OCI-LY3 (cell line): ENCODE data around the gene AUTS2.

ENCODE experiments used
- H2AFZ ChIP-seq: fragments of 200-600, 300-600 bp; shearing (Covaris generic); 2 replicates; pipeline ENCODE4 v1.6.0; 2014; ENCODE audit warnings: antibody characterized with exemption, low read depth, low read length
- H3K27ac ChIP-seq: fragments of 200-600, 300-600 bp; sonication (generic); 2 replicates; pipeline ENCODE4 v1.5.1; 2014; ENCODE audit warnings: mild to moderate bottlenecking, low read length, moderate library complexity, mixed read lengths
- H3K27me3 ChIP-seq: fragments of 200-600, 300-600 bp; sonication (generic); 2 replicates; pipeline ENCODE4 v1.6.1; 2014; ENCODE audit warnings: low read depth, low read length, mixed read lengths
- H3K36me3 ChIP-seq: fragments of 200-600, 300-600 bp; sonication (generic); replicated peaks from 2 replicates; pipeline ENCODE3; 2014; ENCODE audit warnings: low read depth, low read length, mixed read lengths
- H3K4me1 ChIP-seq: fragments of 300-600, 200-600 bp; sonication (generic); 2 replicates; pipeline ENCODE4 v1.6.1; 2014; ENCODE audit warnings: low read length, mixed read lengths
- H3K4me2 ChIP-seq: fragments of 200-600, 300-600 bp; sonication (generic); 2 replicates; pipeline ENCODE4 v1.6.1; 2014; ENCODE audit warnings: low read length, mixed read lengths
- H3K4me3 ChIP-seq: fragments of 300-600, 200-600 bp; sonication (generic); 2 replicates; pipeline ENCODE4 v1.5.1; 2014; ENCODE audit warnings: antibody characterized with exemption, mild to moderate bottlenecking, low read length, moderate library complexity
- H3K79me2 ChIP-seq: fragments of 300-600, 200-600 bp; shearing (Covaris generic); 2 replicates; pipeline ENCODE4 v1.6.1; 2014; ENCODE audit warnings: mild to moderate bottlenecking, low read length, mixed read lengths
- H3K9ac ChIP-seq: fragments of 300-600, 200-600 bp; shearing (Covaris generic); 2 replicates; pipeline ENCODE4 v1.6.0; 2014; ENCODE audit warnings: mild to moderate bottlenecking, low read length, moderate library complexity
- H3K9me3 ChIP-seq: fragments of 200-600, 300-600 bp; shearing (Covaris generic); 2 replicates; pipeline ENCODE4 v1.6.1; 2014; ENCODE audit warnings: low read length, mixed read lengths; ENCODE audit not compliant: insufficient read depth
- H4K20me1 ChIP-seq: fragments of 200-600, 300-600 bp; sonication (generic); 2 replicates; pipeline ENCODE4 v1.6.1; 2016; ENCODE audit warnings: low read length, mixed read lengths; ENCODE audit not compliant: insufficient read depth
- EZH2phosphoT487 ChIP-seq: fragments of 200-600 bp; shearing (Covaris generic); IDR thresholded peaks from 2 replicates; pipeline ENCODE4 v1.6.1; 2018; ENCODE audit warnings: antibody characterized with exemption, mixed run types, low read depth
- TF ChIP-seq, protein P1 (sequence below): fragments of 200-600, 300-600 bp; sonication (generic); IDR thresholded peaks from 2 replicates; pipeline ENCODE4 v1.5.1; 2014; ENCODE audit warnings: antibody characterized with exemption, low read length, low read depth

The AUTS2 gene

DNA sequence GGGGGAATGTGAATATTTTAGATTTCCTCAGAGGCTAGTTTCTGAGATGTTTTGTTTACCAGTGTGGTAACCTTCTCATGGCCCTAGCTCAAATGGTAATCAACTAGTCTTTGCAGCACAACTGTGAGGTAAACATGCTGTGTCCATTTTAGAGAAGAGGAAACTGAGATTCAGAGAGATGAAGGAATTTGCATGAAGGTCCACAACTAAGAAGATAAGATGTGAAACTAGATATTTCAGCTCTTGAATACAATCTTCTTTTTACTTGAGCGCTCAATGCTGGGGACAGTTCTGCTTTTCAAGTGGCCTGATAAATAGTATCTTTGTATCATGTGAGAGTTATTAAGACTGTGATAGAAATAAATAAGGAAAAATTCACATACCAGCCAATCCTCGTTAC lies 245.4 kb downstream of the AUTS2 start:
- Histone ChIP-seq H4K20me1 (no peaks in the 10 kb centered on the region), H3K4me1 (peaks cover 5% of the 10 kb centered on the region; the same call in 1 of the 2 replicates), H3K27ac (no peak overlapping the region), H3K9me3 (no peaks in the 10 kb centered on the region), H3K9ac (no peak overlapping the region), H3K4me3 (no peak overlapping the region), H2AFZ (no peak overlapping the region), H3K27me3 (peaks cover 7% of the 10 kb centered on the region; the same call in 1 of the 2 replicates), H3K4me2 (no peak overlapping the region), H3K36me3 (no peaks in the 10 kb centered on the region), H3K79me2 (no peaks in the 10 kb centered on the region)
- TF ChIP-seq EZH2phosphoT487 = no peak
- TF ChIP-seq, protein P1, sequence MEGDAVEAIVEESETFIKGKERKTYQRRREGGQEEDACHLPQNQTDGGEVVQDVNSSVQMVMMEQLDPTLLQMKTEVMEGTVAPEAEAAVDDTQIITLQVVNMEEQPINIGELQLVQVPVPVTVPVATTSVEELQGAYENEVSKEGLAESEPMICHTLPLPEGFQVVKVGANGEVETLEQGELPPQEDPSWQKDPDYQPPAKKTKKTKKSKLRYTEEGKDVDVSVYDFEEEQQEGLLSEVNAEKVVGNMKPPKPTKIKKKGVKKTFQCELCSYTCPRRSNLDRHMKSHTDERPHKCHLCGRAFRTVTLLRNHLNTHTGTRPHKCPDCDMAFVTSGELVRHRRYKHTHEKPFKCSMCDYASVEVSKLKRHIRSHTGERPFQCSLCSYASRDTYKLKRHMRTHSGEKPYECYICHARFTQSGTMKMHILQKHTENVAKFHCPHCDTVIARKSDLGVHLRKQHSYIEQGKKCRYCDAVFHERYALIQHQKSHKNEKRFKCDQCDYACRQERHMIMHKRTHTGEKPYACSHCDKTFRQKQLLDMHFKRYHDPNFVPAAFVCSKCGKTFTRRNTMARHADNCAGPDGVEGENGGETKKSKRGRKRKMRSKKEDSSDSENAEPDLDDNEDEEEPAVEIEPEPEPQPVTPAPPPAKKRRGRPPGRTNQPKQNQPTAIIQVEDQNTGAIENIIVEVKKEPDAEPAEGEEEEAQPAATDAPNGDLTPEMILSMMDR = no peak

DNA sequence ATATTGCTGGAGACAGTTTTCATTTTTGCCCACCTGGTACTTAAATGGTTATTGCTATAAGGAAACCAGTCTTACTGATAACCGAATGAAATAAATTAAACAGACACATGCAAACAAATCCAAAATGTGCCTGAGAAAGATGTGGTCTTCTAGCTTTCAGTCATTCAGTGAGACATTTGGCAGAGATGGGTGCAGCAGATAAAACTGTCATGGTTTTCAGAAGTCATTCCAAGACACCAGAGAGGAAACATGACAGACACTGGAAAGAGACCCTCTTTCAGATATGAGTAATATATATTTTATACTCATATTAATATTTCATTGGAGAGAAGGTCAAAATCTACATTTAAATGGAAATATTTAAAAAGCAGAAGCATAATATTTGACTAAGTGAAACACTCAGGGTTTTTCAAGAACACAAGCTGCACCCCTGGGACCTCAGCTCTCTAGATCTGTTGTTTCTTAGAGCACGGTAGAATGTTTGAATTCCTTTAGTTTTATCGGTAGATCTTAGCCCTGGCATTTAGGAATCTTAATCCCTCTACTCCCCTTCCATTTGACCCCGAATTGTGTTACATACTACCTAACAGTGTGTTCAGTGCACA lies 246.1 kb downstream of the AUTS2 start:
- no peak overlapping the region for H3K27ac ChIP-seq
- no peak overlapping the region for H3K9ac ChIP-seq
- H3K4me2 ChIP-seq = no peak overlapping the region
- no peak for TF ChIP-seq EZH2phosphoT487
- TF ChIP-seq, protein P1 = no peak
- H3K79me2 ChIP-seq = no peaks in the 10 kb centered on the region
- peaks cover 5% of the 10 kb centered on the region; the same call in 1 of the 2 replicates for H3K4me1 ChIP-seq
- no peaks in the 10 kb centered on the region for H3K9me3 ChIP-seq
- H3K4me3 ChIP-seq = no peak overlapping the region
- H3K27me3 ChIP-seq = peaks cover 7% of the 10 kb centered on the region; the same call in 1 of the 2 replicates
- H2AFZ ChIP-seq = no peak overlapping the region
- H3K36me3 ChIP-seq = no peaks in the 10 kb centered on the region
- no peaks in the 10 kb centered on the region for H4K20me1 ChIP-seq

DNA sequence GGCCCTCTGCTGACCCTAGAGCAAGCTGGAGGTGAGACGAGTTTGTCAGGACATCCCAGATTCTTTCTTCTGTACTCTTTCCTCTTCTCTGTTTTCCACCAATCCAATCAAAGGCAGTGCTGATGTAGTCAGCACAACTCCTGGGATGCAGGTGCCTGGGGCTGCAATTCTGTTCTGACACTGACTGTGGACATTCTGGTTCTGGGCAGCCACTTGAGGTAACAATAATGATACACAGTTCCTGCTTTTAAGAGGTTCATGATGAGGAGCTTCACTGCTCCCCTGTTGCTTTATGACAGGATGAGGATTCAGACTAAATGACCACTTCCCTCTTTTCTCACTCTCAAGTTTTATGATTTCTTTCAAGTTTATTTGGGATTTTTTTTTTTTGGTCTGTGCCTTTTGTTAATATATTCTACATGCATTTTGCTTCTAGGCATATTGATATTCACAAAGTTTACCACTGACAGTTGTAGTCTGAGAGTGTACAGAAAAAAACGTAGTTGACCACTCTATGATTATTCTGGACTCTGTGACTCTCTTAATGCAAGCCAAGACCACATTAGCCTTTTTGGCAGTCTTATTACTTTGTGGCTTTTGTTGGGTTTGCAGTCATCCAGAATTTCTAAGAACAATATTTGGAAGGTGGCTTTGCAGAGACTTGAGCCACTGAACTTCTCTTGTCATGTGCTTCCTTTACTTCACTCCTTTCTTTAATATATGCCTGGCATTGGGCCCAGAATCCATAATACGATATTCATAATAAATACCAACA lies 247.6 kb downstream of the AUTS2 start:
- Histone ChIP-seq H3K9me3 (no peaks in the 10 kb centered on the region), H2AFZ (no peak overlapping the region), H3K4me2 (no peak overlapping the region), H3K9ac (no peak overlapping the region), H3K4me1 (no peaks in the 10 kb centered on the region), H4K20me1 (no peaks in the 10 kb centered on the region), H3K79me2 (no peaks in the 10 kb centered on the region), H3K4me3 (no peak overlapping the region), H3K36me3 (no peaks in the 10 kb centered on the region), H3K27ac (no peak overlapping the region), H3K27me3 (no peaks in the 10 kb centered on the region)
- TF ChIP-seq, protein P1 = no peak
- no peak for TF ChIP-seq EZH2phosphoT487

DNA sequence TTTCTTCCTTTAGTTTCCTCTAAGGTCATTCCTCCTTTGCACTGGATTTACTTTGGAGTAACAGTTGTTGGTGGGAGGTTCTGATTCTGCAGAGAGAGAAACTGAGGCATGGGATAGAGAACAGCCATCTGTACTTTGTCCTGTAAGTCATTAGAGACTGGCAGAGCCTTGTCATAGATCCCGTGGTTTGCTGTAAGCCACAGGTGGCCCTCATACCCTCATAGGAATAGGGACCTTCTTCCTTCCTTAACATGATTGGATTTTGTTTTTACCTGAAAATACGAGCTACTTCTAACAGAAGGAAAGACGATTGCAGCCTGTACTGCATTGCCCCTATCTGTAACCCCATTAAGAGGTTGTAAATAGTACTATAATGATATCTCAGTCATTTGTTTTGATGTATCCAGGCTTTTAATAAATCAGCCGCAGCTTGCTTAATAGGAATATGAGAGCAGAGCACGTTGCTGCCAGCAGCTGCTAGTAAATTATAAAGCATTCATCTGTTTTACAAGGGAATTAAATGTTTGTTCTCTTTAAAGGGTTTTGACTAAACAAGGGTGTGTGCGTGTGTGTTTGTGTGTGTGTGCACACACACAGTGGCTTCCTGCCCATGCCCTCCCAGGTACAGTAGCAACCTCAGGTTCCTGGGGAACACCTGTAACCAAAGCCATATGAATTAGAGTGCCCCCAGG lies 249.8 kb downstream of the AUTS2 start:
- H3K27me3 ChIP-seq = no peaks in the 10 kb centered on the region
- no peaks in the 10 kb centered on the region for H3K36me3 ChIP-seq
- H4K20me1 ChIP-seq = no peaks in the 10 kb centered on the region
- H3K4me2 ChIP-seq = no peak overlapping the region
- H3K79me2 ChIP-seq = no peaks in the 10 kb centered on the region
- no peaks in the 10 kb centered on the region for H3K9me3 ChIP-seq
- no peak for TF ChIP-seq EZH2phosphoT487
- TF ChIP-seq, protein P1 = no peak
- H2AFZ ChIP-seq = no peak overlapping the region
- no peak overlapping the region for H3K4me3 ChIP-seq
- H3K27ac ChIP-seq = no peak overlapping the region
- H3K9ac ChIP-seq = no peak overlapping the region
- H3K4me1 ChIP-seq = no peaks in the 10 kb centered on the region
